OCI-LY1 (cell line): ENCODE results near the gene PPM1B.

ENCODE experiments used
- H2AFZ ChIP-seq: fragments of 200-600 bp; sonication (generic), shearing (Covaris generic); 2 replicates; pipeline ENCODE4 v1.6.0; 2014; ENCODE audit warnings: antibody characterized with exemption, mild to moderate bottlenecking, low read length
- H3F3A ChIP-seq: fragments of 200-600 bp; sonication (generic), shearing (Covaris generic); 2 replicates; pipeline ENCODE4 v1.6.0; 2014; ENCODE audit warnings: mild to moderate bottlenecking, antibody characterized with exemption, low read length, moderate library complexity; ENCODE audit not compliant: insufficient read depth
- H3K27ac ChIP-seq: fragments of 200-600 bp; sonication (generic); 2 replicates; pipeline ENCODE4 v1.5.1; 2014; ENCODE audit warnings: low read length, mixed run types, mild to moderate bottlenecking, low read depth; ENCODE audit not compliant: poor library complexity, severe bottlenecking
- H3K27me3 ChIP-seq: fragments of 200-600 bp; sonication (generic); 2 replicates; pipeline ENCODE4 v1.6.0; 2014; ENCODE audit warnings: antibody characterized with exemption, mild to moderate bottlenecking, low read length, moderate library complexity; ENCODE audit not compliant: insufficient read depth
- H3K36me3 ChIP-seq: fragments of 200-600 bp; sonication (generic); 2 replicates; pipeline ENCODE4 v1.6.1; 2014; ENCODE audit warnings: mild to moderate bottlenecking, antibody characterized with exemption, low read length, moderate library complexity, mixed read lengths; ENCODE audit not compliant: insufficient read depth
- H3K4me1 ChIP-seq: fragments of 200-600 bp; sonication (generic); 2 replicates; pipeline ENCODE4 v1.5.1; 2014; ENCODE audit warnings: mild to moderate bottlenecking, low read length, moderate library complexity; ENCODE audit not compliant: insufficient read depth, severe bottlenecking
- H3K4me2 ChIP-seq: fragments of 200-600 bp; sonication (generic), shearing (Covaris generic); 2 replicates; pipeline ENCODE4 v1.6.1; 2014; ENCODE audit warnings: low read length
- H3K4me3 ChIP-seq: fragments of 200-600 bp; sonication (generic); 2 replicates; pipeline ENCODE4 v1.5.1; 2014; ENCODE audit warnings: low read length, low read depth, mild to moderate bottlenecking, mixed read lengths; ENCODE audit not compliant: poor library complexity, severe bottlenecking
- H3K79me2 ChIP-seq: fragments of 200-600 bp; shearing (Covaris generic); 2 replicates; pipeline ENCODE4 v1.6.1; 2016; ENCODE audit warnings: mixed run types, low read length, mixed read lengths; ENCODE audit not compliant: insufficient read depth
- H3K9ac ChIP-seq: fragments of 200-600 bp; sonication (generic), shearing (Covaris generic); 2 replicates; pipeline ENCODE4 v1.6.1; 2014; ENCODE audit warnings: mild to moderate bottlenecking, low read length, mixed read lengths
- H3K9me2 ChIP-seq: fragments of 200-600 bp; sonication (generic), shearing (Covaris generic); 2 replicates; pipeline ENCODE4 v1.6.1; 2014; ENCODE audit warnings: low read depth, mild to moderate bottlenecking, low read length, mixed read lengths
- H3K9me3 ChIP-seq: fragments of 200-600 bp; shearing (Covaris generic); 2 replicates; pipeline ENCODE4 v1.6.1; 2014; ENCODE audit warnings: low read length, mixed read lengths
- H4K20me1 ChIP-seq: fragments of 200-600 bp; sonication (generic), shearing (Covaris generic); 2 replicates; pipeline ENCODE4 v1.6.0; 2016; ENCODE audit warnings: mild to moderate bottlenecking, low read length; ENCODE audit not compliant: insufficient read depth
- EZH2 ChIP-seq: fragments of 200-600 bp; sonication (generic), shearing (Covaris generic); IDR thresholded peaks from 2 replicates; pipeline ENCODE4 v1.8.0; 2017; ENCODE audit warnings: borderline replicate concordance, mixed run types, mild to moderate bottlenecking, antibody characterized with exemption, low read length, moderate library complexity, mixed read lengths
- TF ChIP-seq, protein P1 (sequence below): fragments of 200-600 bp; sonication (generic), shearing (Covaris generic); IDR thresholded peaks from 2 replicates; pipeline ENCODE4 v1.5.1; 2017; ENCODE audit warnings: mild to moderate bottlenecking, antibody characterized with exemption, low read length, moderate library complexity, mixed read lengths

The PPM1B gene

DNA sequence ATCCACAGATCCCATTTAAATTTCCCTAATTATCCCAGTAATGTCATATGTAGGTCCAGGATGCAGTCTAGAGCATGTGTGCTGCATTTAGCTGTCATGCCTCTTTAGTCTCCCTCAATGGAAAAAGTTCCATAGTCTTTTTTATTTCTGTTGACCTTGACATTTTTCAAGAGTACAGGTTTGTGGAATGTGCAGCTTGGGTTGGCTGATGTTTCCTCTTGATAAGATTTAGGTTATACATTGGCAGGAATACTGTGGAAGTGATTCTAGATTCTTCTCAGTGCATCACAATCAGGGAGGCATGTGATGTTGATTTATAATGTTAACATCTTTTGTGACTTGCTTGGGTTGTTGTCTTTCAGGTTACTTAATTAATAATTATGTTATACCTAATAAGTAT, 42.5 kb downstream of the PPM1B start:
- Histone ChIP-seq H3F3A (no peaks in the 10 kb centered on the region), H3K27ac (no peak overlapping the region), H3K9me3 (no peaks in the 10 kb centered on the region), H3K4me3 (no peak overlapping the region), H3K4me2 (no peak overlapping the region), H3K36me3 (peaks cover 34% of the 10 kb centered on the region), H3K9me2 (no peaks in the 10 kb centered on the region), H3K27me3 (no peaks in the 10 kb centered on the region), H3K4me1 (no peaks in the 10 kb centered on the region), H3K9ac (no peak overlapping the region), H2AFZ (no peak overlapping the region), H3K79me2 (peaks cover 8% of the 10 kb centered on the region), H4K20me1 (no peaks in the 10 kb centered on the region)
- TF ChIP-seq, protein P1, sequence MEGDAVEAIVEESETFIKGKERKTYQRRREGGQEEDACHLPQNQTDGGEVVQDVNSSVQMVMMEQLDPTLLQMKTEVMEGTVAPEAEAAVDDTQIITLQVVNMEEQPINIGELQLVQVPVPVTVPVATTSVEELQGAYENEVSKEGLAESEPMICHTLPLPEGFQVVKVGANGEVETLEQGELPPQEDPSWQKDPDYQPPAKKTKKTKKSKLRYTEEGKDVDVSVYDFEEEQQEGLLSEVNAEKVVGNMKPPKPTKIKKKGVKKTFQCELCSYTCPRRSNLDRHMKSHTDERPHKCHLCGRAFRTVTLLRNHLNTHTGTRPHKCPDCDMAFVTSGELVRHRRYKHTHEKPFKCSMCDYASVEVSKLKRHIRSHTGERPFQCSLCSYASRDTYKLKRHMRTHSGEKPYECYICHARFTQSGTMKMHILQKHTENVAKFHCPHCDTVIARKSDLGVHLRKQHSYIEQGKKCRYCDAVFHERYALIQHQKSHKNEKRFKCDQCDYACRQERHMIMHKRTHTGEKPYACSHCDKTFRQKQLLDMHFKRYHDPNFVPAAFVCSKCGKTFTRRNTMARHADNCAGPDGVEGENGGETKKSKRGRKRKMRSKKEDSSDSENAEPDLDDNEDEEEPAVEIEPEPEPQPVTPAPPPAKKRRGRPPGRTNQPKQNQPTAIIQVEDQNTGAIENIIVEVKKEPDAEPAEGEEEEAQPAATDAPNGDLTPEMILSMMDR = no peak
- TF ChIP-seq EZH2 = no peak

DNA sequence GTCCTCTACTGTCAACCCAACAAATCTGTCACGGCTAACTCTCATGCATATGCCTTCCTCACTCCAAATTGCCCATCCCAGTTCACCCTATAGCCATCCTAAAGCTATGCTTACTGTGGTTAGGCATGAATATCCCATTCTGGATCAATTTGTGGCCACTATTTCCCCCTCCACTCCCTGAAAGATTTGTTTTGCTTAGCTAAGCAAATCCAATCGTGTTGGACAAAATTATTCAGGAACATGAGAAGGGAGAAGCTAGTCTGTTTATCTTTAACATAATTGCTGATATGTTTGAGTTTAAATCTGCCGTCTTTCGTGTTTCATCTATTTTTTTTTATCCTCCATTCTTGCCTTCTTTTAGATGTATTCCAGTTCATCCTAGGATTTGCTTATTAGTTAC, 43.6 kb downstream of the PPM1B start:
- Histone ChIP-seq H3K9ac (no peak overlapping the region), H3K27ac (no peak overlapping the region), H3K27me3 (no peaks in the 10 kb centered on the region), H4K20me1 (no peaks in the 10 kb centered on the region), H3F3A (no peaks in the 10 kb centered on the region), H3K9me3 (no peaks in the 10 kb centered on the region), H3K36me3 (peaks cover 34% of the 10 kb centered on the region), H3K4me1 (no peaks in the 10 kb centered on the region), H3K4me2 (no peak overlapping the region), H3K4me3 (no peak overlapping the region), H3K9me2 (no peaks in the 10 kb centered on the region), H2AFZ (no peak overlapping the region), H3K79me2 (no peaks in the 10 kb centered on the region; the same call in 1 of the 2 replicates)
- no peak for TF ChIP-seq EZH2
- TF ChIP-seq, protein P1 = no peak

DNA sequence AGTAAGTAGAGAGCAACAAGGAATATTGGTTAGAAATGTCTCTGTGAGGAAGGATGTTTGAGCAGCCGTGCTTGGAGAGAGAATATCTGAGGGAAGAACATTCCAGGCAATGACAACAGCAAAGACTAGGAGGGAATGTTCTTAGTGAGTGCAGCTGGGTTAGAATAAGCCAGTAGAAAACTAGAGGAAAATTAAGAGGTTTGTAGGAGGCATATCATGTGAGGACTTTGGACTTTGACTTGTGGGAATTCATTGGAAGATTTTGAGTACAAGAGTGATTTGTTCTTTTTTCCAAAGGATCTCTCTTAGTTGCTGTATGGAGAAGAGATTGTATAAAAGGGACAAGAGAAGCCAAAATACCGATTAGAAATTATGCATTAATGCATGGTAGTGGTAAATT, 47.2 kb downstream of the PPM1B start:
- TF ChIP-seq, protein P1 = no peak
- TF ChIP-seq EZH2 = no peak

More for the DNA sequence above, 47.2 kb downstream of the PPM1B start:
- Histone ChIP-seq H3K9me3 (no peaks in the 10 kb centered on the region), H3K4me2 (no peak overlapping the region), H3K4me3 (no peak overlapping the region), H3K9ac (no peak overlapping the region), H3K79me2 (no peaks in the 10 kb centered on the region; the same call in 1 of the 2 replicates), H3K27me3 (no peaks in the 10 kb centered on the region), H3K9me2 (no peaks in the 10 kb centered on the region), H3F3A (no peaks in the 10 kb centered on the region), H3K4me1 (no peaks in the 10 kb centered on the region), H2AFZ (no peak overlapping the region), H3K36me3 (peaks cover 35% of the 10 kb centered on the region), H3K27ac (no peak overlapping the region), H4K20me1 (no peaks in the 10 kb centered on the region)
